ENCODE results near the gene C2orf92. TPM values are rescaled to one million over a fixed set of nuclear protein-coding genes. Genes with fewer than 3 reads are reported as not detected.

The C2orf92 gene
- total and polyA plus RNA-seq, 4 donors = 4.1 to 36.3 (median 10.3) TPM

DNA sequence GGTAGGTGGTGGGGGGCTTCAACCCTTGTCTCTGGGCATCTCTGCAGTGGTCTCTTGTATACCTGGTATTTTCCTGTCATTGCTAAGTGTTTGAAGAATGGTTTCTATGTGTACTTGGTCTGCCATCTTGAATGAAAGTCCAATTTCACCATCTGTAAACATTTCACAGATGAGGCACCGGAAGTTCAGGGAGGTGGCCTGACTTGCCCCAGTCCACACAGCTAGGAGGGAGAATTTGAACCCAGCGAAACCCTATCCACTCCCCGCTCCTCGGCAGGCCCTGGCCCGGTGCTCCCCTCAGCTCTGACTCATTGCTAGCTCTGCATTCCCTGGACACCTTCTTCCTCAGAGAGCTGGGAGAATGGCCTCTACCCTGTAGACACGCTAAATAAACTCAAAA is 74.4 kb downstream of the C2orf92 start:
- Histone ChIP-seq H3K9me3 (ENCODE audit: control insufficient read depth, low read length) (no peaks in the 10 kb centered on the region), H3K4me1 (ENCODE audit: control insufficient read depth in 1 of 2, insufficient read depth in 2 of 2, low read length in 2 of 2) (no peaks in the 10 kb centered on the region)
- intact Hi-C loops (cut with DNase I) = no loop called here

DNA sequence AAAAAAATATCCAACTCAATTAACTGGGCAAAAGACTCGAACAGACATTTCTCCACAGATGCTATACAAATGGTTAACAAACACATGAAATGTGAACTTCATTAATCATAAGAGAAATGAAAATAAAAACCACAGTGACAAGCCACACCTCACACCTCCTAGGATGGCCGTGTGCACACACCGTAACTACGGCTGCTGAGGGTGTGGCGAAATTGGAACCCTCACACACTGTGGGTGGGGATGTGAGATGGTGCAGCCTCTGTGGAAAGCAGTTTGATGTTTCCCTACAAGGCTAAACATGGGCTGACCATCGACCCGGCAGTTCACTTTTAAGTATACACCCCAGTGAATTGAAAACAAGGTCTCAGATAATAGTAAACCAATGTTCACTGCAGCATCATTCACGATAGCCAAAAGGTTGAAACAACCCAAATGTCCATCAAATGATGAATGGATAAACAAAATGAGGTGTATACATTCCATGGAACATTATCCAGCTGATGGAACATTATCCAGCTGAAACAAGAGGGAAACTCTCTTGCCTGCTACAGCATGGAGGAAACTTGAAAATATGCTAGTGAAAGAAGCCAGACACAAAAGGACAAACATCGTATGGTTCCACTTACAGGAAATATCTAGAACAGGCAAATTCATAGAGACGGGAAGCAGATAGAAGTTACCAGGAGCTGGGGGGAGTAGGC is 76.1 kb downstream of the C2orf92 start:
- WGBS, 2 donors = 72 to 74% methylated on average over 10 of the region's 10 CpGs
- no peak overlapping the region for H3K4me3 ChIP-seq (ENCODE audit: low read length in 2 of 2)
- no peak for DNase-seq
- no peaks in the 10 kb centered on the region for H3K9me3 ChIP-seq (ENCODE audit: control insufficient read depth, low read length)
- H3K4me1 ChIP-seq (ENCODE audit: control insufficient read depth in 1 of 2, insufficient read depth in 2 of 2, low read length in 2 of 2) = no peaks in the 10 kb centered on the region
- H3K27ac ChIP-seq (ENCODE audit: low read depth in 1 of 2, low read length in 2 of 2) = no peak overlapping the region
- peaks cover 0 to 2% of the 10 kb centered on the region in 2 donors for H3K36me3 ChIP-seq (ENCODE audit: control insufficient read depth in 1 of 2, insufficient read depth in 2 of 2, low read length in 1 of 2)
- intact Hi-C loops (cut with DNase I) = no loop called here
- no peaks in the 10 kb centered on the region for H3K27me3 ChIP-seq (ENCODE audit: control insufficient read depth in 1 of 2, insufficient read depth in 2 of 2, low read length in 1 of 2)
- no peak for ATAC-seq (ENCODE audit: low FRiP score)

More for the DNA sequence above, 74.4 kb downstream of the C2orf92 start:
- WGBS, 2 donors = 96 to 98% methylated on average over 6 of the region's 6 CpGs
- H3K4me3 ChIP-seq (ENCODE audit: low read length in 2 of 2) = no peak overlapping the region
- no peak overlapping the region for H3K27ac ChIP-seq (ENCODE audit: low read depth in 1 of 2, low read length in 2 of 2)
- ATAC-seq (ENCODE audit: low FRiP score) (no peak), DNase-seq (no peak)
- H3K36me3 ChIP-seq (ENCODE audit: control insufficient read depth in 1 of 2, insufficient read depth in 2 of 2, low read length in 1 of 2) = no peaks in the 10 kb centered on the region
- H3K27me3 ChIP-seq (ENCODE audit: control insufficient read depth in 1 of 2, insufficient read depth in 2 of 2, low read length in 1 of 2) = no peaks in the 10 kb centered on the region

DNA sequence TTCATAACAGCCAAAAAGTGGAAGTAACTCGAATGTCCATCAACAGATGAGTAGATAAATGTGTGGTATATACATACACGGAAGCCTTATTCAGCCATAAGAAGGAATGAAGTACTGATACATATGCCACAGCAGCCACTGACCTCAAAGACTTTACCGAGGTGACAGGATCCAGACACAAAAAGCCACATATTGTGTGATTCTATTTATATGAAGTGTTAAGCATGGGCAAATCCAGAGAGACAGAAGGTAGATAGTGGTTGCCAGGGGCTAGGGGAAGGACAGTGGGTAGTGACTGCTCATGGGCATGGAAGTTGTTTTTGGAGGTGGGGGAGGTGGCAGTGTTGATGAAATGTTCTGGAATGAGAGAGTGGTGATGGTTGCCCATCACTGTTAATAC is 77.8 kb downstream of the C2orf92 start:
- no peak for DNase-seq

DNA sequence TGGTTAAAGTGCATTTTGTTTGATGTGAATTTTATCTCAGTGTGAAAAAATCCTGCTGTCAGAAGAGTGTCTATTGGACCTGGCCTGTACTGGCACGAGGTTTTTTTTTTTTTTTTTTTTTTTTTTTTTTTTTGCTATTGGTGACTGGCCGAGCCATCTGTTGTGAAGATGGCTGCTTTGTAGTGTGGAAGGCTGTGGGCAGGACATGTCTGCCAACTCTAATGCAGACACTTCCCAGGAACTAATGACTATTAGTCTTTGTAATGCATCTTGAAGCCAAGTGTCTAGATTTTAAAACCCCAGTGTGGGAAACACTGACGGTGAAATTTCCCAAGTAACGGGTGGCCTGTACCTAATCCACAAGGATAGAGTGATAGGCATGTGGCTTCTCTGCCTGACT is 78.2 kb downstream of the C2orf92 start:
- 70 to 78% methylated on average over 4 of the region's 4 CpGs for WGBS, 2 donors
- intact Hi-C loops (cut with DNase I) = no loop called here

More for the DNA sequence above, 77.8 kb downstream of the C2orf92 start:
- intact Hi-C loops (cut with DNase I) = no loop called here
- Histone ChIP-seq H3K4me1 (ENCODE audit: control insufficient read depth in 1 of 2, insufficient read depth in 2 of 2, low read length in 2 of 2) (no peaks in the 10 kb centered on the region), H3K9me3 (ENCODE audit: control insufficient read depth, low read length) (no peaks in the 10 kb centered on the region), H3K27me3 (ENCODE audit: control insufficient read depth in 1 of 2, insufficient read depth in 2 of 2, low read length in 1 of 2) (no peaks in the 10 kb centered on the region), H3K4me3 (ENCODE audit: low read length in 2 of 2) (no peak overlapping the region), H3K36me3 (ENCODE audit: control insufficient read depth in 1 of 2, insufficient read depth in 2 of 2, low read length in 1 of 2) (peaks cover 0 to 2% of the 10 kb centered on the region in 2 donors), H3K27ac (ENCODE audit: low read depth in 1 of 2, low read length in 2 of 2) (no peak overlapping the region)
- 85 to 86% methylated on average over 3 of the region's 3 CpGs for WGBS, 2 donors
- no peak for ATAC-seq (ENCODE audit: low FRiP score)

DNA sequence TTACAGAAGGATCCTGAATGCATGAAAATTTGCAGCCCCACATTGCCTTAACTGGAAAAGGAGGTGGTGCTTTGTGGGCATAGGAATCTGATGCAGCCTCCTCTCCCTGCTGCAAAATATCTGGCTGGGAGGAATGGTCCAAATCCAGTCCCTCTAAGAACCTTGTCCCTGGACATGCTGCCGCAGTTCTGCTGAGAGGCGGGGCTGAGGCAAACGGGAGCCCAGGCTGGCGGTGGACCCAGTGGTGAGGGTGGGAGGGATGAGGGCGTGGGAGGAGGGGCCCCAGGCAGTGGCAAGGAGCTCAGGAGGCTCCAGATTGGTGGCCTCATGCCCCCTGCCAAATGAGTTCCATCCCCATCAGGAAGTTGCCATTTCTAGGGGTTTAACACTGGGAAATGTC is 80.1 kb downstream of the C2orf92 start:
- intact Hi-C loops (cut with DNase I) = no loop called here
- Histone ChIP-seq H3K27ac (ENCODE audit: low read depth in 1 of 2, low read length in 2 of 2) (no peak overlapping the region), H3K4me1 (ENCODE audit: control insufficient read depth in 1 of 2, insufficient read depth in 2 of 2, low read length in 2 of 2) (no peaks in the 10 kb centered on the region), H3K36me3 (ENCODE audit: control insufficient read depth in 1 of 2, insufficient read depth in 2 of 2, low read length in 1 of 2) (peaks cover 0 to 2% of the 10 kb centered on the region in 2 donors), H3K4me3 (ENCODE audit: low read length in 2 of 2) (no peak overlapping the region), H3K9me3 (ENCODE audit: control insufficient read depth, low read length) (no peaks in the 10 kb centered on the region), H3K27me3 (ENCODE audit: control insufficient read depth in 1 of 2, insufficient read depth in 2 of 2, low read length in 1 of 2) (no peaks in the 10 kb centered on the region)
- ATAC-seq (ENCODE audit: low FRiP score) (no peak), DNase-seq (no peak)
- 51 to 55% methylated on average over 5 of the region's 5 CpGs for WGBS, 2 donors

More for the DNA sequence above, 78.2 kb downstream of the C2orf92 start:
- Histone ChIP-seq H3K27me3 (ENCODE audit: control insufficient read depth in 1 of 2, insufficient read depth in 2 of 2, low read length in 1 of 2) (no peaks in the 10 kb centered on the region), H3K27ac (ENCODE audit: low read depth in 1 of 2, low read length in 2 of 2) (no peak overlapping the region), H3K36me3 (ENCODE audit: control insufficient read depth in 1 of 2, insufficient read depth in 2 of 2, low read length in 1 of 2) (peaks cover 0 to 2% of the 10 kb centered on the region in 2 donors), H3K4me3 (ENCODE audit: low read length in 2 of 2) (no peak overlapping the region), H3K9me3 (ENCODE audit: control insufficient read depth, low read length) (no peaks in the 10 kb centered on the region), H3K4me1 (ENCODE audit: control insufficient read depth in 1 of 2, insufficient read depth in 2 of 2, low read length in 2 of 2) (no peaks in the 10 kb centered on the region)
- no peak for DNase-seq
- no peak for ATAC-seq (ENCODE audit: low FRiP score)

DNA sequence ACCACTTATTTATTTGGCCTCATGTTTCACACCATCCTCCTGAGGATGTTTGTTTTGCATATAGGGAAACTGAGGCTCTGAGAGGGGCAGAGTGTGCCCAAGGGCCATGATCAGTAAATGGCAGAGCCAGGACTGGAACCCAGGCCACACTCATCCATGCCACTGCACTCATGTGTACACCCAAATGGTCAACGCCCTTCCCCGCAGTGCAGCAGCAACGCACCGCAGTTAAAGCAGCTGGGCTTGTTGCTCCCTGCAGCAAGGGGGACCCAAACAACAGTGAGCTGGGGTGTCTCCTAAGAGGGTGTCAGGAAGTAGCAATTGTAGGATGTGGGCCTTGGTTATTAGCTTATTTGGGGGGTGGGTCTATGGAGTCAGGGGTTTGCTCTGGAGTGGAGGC is 80.5 kb downstream of the C2orf92 start:
- H3K27ac ChIP-seq (ENCODE audit: low read depth in 1 of 2, low read length in 2 of 2) = no peak overlapping the region
- H3K4me1 ChIP-seq (ENCODE audit: control insufficient read depth in 1 of 2, insufficient read depth in 2 of 2, low read length in 2 of 2) = no peaks in the 10 kb centered on the region
- intact Hi-C loops (cut with DNase I) = no loop called here
- no peak overlapping the region for H3K4me3 ChIP-seq (ENCODE audit: low read length in 2 of 2)
- DNase-seq = no peak
- H3K36me3 ChIP-seq (ENCODE audit: control insufficient read depth in 1 of 2, insufficient read depth in 2 of 2, low read length in 1 of 2) = peaks cover 0 to 2% of the 10 kb centered on the region in 2 donors
- no peak for ATAC-seq (ENCODE audit: low FRiP score)
- 96 to 99% methylated on average over 4 of the region's 4 CpGs for WGBS, 2 donors
- H3K9me3 ChIP-seq (ENCODE audit: control insufficient read depth, low read length) = no peaks in the 10 kb centered on the region
- no peaks in the 10 kb centered on the region for H3K27me3 ChIP-seq (ENCODE audit: control insufficient read depth in 1 of 2, insufficient read depth in 2 of 2, low read length in 1 of 2)

DNA sequence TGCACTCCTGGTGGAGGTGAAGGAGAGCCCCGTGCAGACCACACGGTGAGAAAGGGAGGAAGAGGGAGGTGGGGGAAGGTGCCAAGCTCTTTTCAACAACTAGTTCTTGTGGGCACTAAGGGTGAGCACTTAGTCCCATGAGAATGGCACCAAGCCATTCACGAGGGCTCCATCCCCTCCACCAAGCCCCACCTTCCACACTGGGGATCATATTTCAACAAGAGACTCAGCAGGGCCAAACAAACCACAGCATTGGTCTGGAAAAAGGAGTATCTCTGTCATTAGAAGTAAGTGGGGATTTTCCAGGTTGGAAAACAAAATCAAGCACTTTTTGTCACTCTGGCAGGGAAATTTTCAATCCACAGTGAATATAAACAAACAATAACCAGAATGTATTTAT is 82.2 kb downstream of the C2orf92 start:
- DNase-seq (no peak), ATAC-seq (ENCODE audit: low FRiP score) (no peak)
- Histone ChIP-seq H3K4me3 (ENCODE audit: low read length in 2 of 2) (no peak overlapping the region), H3K27me3 (ENCODE audit: control insufficient read depth in 1 of 2, insufficient read depth in 2 of 2, low read length in 1 of 2) (no peaks in the 10 kb centered on the region), H3K36me3 (ENCODE audit: control insufficient read depth in 1 of 2, insufficient read depth in 2 of 2, low read length in 1 of 2) (peaks cover 0 to 2% of the 10 kb centered on the region in 2 donors), H3K4me1 (ENCODE audit: control insufficient read depth in 1 of 2, insufficient read depth in 2 of 2, low read length in 2 of 2) (no peaks in the 10 kb centered on the region), H3K27ac (ENCODE audit: low read depth in 1 of 2, low read length in 2 of 2) (no peak overlapping the region), H3K9me3 (ENCODE audit: control insufficient read depth, low read length) (no peaks in the 10 kb centered on the region)
- WGBS, 2 donors = 9 to 18% methylated on average over 3 of the region's 3 CpGs
- intact Hi-C loops (cut with DNase I) = no loop called here

Other genes starting within 250 kb of the C2orf92 start
- gene ANKRD36B, start 79.8 kb upstream of the C2orf92 start, total RNA-seq = 10 to 100 TPM; 36.4 to 56.8 TPM
- gene ANKRD36B, start 79.8 kb upstream of the C2orf92 start, polyA plus RNA-seq = 10 to 100 TPM in 1 of 2 donors, 1 to 10 TPM in 1; 2.6 to 26.9 TPM
- 100 to 1,000 TPM; 114 to 130 TPM for gene COX5B, start 23.7 kb upstream of the C2orf92 start, total RNA-seq
- 100 to 1,000 TPM; 250 to 286 TPM for gene COX5B, start 23.7 kb upstream of the C2orf92 start, polyA plus RNA-seq
- gene ACTR1B, start 5.7 kb upstream of the C2orf92 start, total RNA-seq = 10 to 100 TPM; 70.6 to 74.4 TPM
- 10 to 100 TPM; 63.2 to 92.2 TPM for gene ACTR1B, start 5.7 kb upstream of the C2orf92 start, polyA plus RNA-seq
- gene ZAP70, start 43.9 kb downstream of the C2orf92 start, total RNA-seq = 1 to 10 TPM; 4.3 to 7.5 TPM
- gene ZAP70, start 43.9 kb downstream of the C2orf92 start, polyA plus RNA-seq = 1 to 10 TPM; 1.3 to 2.8 TPM

All from aorta (tissue), 5 donors.